WTC11 (cell line): Measurements from ENCODE around the gene FAM124A. TPM values are rescaled to one million over a fixed set of nuclear protein-coding genes. Genes with fewer than 3 reads are reported as not detected.

Experiments used
- ATAC-seq: fragments of 200-7000 bp; cut with Tn5 transposase; 2 replicates; pipeline ENCODE4 v1.10.0; 2021; ENCODE audit warnings: mild to moderate bottlenecking, moderate library complexity
- CTCF ChIA-PET: fragments of 300-600 bp; sonication (Branson Sonifier 250); formaldehyde crosslinking; loops from one replicate; lab custom pipeline; 2021; ENCODE audit warnings: antibody characterized with exemption; lab: Charles Lee
- POLR2A ChIA-PET: fragments of 350-600 bp; sonication (Branson Sonifier 250); formaldehyde crosslinking; loops from one replicate; lab custom pipeline; 2021; ENCODE audit warnings: antibody characterized with exemption; lab: Charles Lee
- DNase-seq: peaks from one replicate; pipeline ENCODE4 v3.0.0; 2021; ENCODE audit warnings: low spot score
- H3K27ac Mint-ChIP-seq: 2 replicates; pipeline ENCODE4 v1.8.0; 2021; ENCODE audit warnings: mixed read lengths
- H3K27me3 Mint-ChIP-seq: 2 replicates; pipeline ENCODE4 v1.8.0; 2021; ENCODE audit warnings: low read depth, mild to moderate bottlenecking, moderate library complexity, mixed read lengths
- H3K36me3 Mint-ChIP-seq: 2 replicates; pipeline ENCODE4 v1.8.0; 2021; ENCODE audit warnings: mixed read lengths
- H3K4me1 Mint-ChIP-seq: 2 replicates; pipeline ENCODE4 v1.8.0; 2022; ENCODE audit warnings: mixed read lengths
- H3K4me3 Mint-ChIP-seq: 2 replicates; pipeline ENCODE4 v1.8.0; 2021; ENCODE audit warnings: mild to moderate bottlenecking, moderate library complexity, mixed read lengths
- H3K9me3 Mint-ChIP-seq: 2 replicates; pipeline ENCODE4 v1.8.0; 2021; ENCODE audit warnings: mixed read lengths
- ATF2 ChIP-seq: sonication (generic); formaldehyde crosslinking; IDR thresholded peaks from 2 replicates; pipeline ENCODE4 v1.8.1; 2022; ENCODE audit warnings: low read depth, missing genetic modification reagents, borderline replicate concordance
- E2F4 ChIP-seq: sonication (generic); formaldehyde crosslinking; IDR thresholded peaks from 2 replicates; pipeline ENCODE4 v1.8.1; 2022; ENCODE audit warnings: low read depth, mild to moderate bottlenecking, moderate library complexity, missing genetic modification reagents, borderline replicate concordance
- HMGXB4 ChIP-seq: sonication (generic); formaldehyde crosslinking; IDR thresholded peaks from 2 replicates; pipeline ENCODE4 v1.8.1; 2023; ENCODE audit warnings: mild to moderate bottlenecking, moderate library complexity, missing genetic modification reagents
- JAZF1 ChIP-seq: fragments of 250-450 bp; sonication (Bioruptor Pico); IDR thresholded peaks from 2 replicates; pipeline ENCODE4 v1.9.0; 2021; ENCODE audit warnings: moderate library complexity, mild to moderate bottlenecking, inconsistent platforms
- KAT7 ChIP-seq: sonication (generic); formaldehyde crosslinking; IDR thresholded peaks from 2 replicates; pipeline ENCODE4 v1.8.1; 2023; ENCODE audit warnings: missing genetic modification reagents, mild to moderate bottlenecking, borderline replicate concordance
- MXD4 ChIP-seq: fragments of 250-450 bp; sonication (Bioruptor Pico); IDR thresholded peaks from 2 replicates; pipeline ENCODE4 v1.8.0; 2021; ENCODE audit warnings: mild to moderate bottlenecking, moderate library complexity, borderline replicate concordance
- NFE2L1 ChIP-seq: sonication (generic); formaldehyde crosslinking; IDR thresholded peaks from 2 replicates; pipeline ENCODE4 v1.8.1; 2023; ENCODE audit warnings: missing genetic modification reagents
- PRDM15 ChIP-seq: sonication (generic); formaldehyde crosslinking; IDR thresholded peaks from 2 replicates; pipeline ENCODE4 v1.8.0; 2022; ENCODE audit warnings: missing genetic modification reagents
- SMAD4 ChIP-seq: sonication (generic); formaldehyde crosslinking; IDR thresholded peaks from 2 replicates; pipeline ENCODE4 v1.8.0; 2022; ENCODE audit warnings: mild to moderate bottlenecking, missing genetic modification reagents
- USF1 ChIP-seq: sonication (generic); formaldehyde crosslinking; IDR thresholded peaks from 2 replicates; pipeline ENCODE4 v1.8.0; 2022; ENCODE audit warnings: mild to moderate bottlenecking, missing genetic modification reagents
- ZBTB21 ChIP-seq: sonication (generic); formaldehyde crosslinking; IDR thresholded peaks from 2 replicates; pipeline ENCODE4 v1.8.1; 2023; ENCODE audit warnings: mild to moderate bottlenecking, missing genetic modification reagents, borderline replicate concordance
- ZNF121 ChIP-seq: sonication (generic); formaldehyde crosslinking; IDR thresholded peaks from 2 replicates; pipeline ENCODE4 v1.8.0; 2023; ENCODE audit warnings: missing genetic modification reagents
- ZNF138 ChIP-seq: sonication (generic); formaldehyde crosslinking; conservative IDR thresholded peaks from 2 replicates; pipeline ENCODE4 v1.8.1; 2022; ENCODE audit warnings: mild to moderate bottlenecking, moderate library complexity, missing genetic modification reagents
- ZNF219 ChIP-seq: sonication (generic); formaldehyde crosslinking; IDR thresholded peaks from 2 replicates; pipeline ENCODE4 v1.8.0; 2023; ENCODE audit warnings: missing genetic modification reagents, mild to moderate bottlenecking, borderline replicate concordance
- ZNF396 ChIP-seq: fragments of 250-450 bp; sonication (Bioruptor Pico); IDR thresholded peaks from 2 replicates; pipeline ENCODE4 v1.8.0; 2021; ENCODE audit warnings: mild to moderate bottlenecking, moderate library complexity, borderline replicate concordance
- ZNF416 ChIP-seq: fragments of 250-450 bp; sonication (Bioruptor Pico); IDR thresholded peaks from 2 replicates; pipeline ENCODE4 v1.9.0; 2021; ENCODE audit warnings: mild to moderate bottlenecking, inconsistent platforms
- ZNF425 ChIP-seq: fragments of 250-450 bp; sonication (Bioruptor Pico); conservative IDR thresholded peaks from 2 replicates; pipeline ENCODE4 v1.9.0; 2021; ENCODE audit warnings: mild to moderate bottlenecking
- total RNA-seq: library from RNA; stranded (reverse); gene quantifications from 3 replicates; pipeline ENCODE4 v1.2.3, GENCODE V29; 2021

FAM124A gene
- total RNA-seq, 1 experiment from 2014 or later = 45.8 TPM

GRCh38 chr13:51275101-51275500 is 52.9 kb downstream of the FAM124A start:
- Mint-ChIP-seq H3K27me3 (no peaks in the 10 kb centered on the region), H3K36me3 (peaks cover 21% of the 10 kb centered on the region), H3K4me3 (no peak overlapping the region), H3K4me1 (peaks cover 57% of the 10 kb centered on the region)
- ATAC-seq = no peak
- no peak for DNase-seq
- CTCF ChIA-PET = interaction anchor here (0.7 to 3.9 kb wide), 4 partner anchors 10 to 685 kb away, joined by 3 to 30 read pairs (median 6); no protein-coding TSS in a partner anchor
- TF ChIP-seq NFE2L1 (CRISPR knock-in tag) (no peak), ZNF121 (CRISPR knock-in tag) (no peak), MXD4 (CRISPR knock-in tag) (no peak), ZNF138 (CRISPR knock-in tag) (no peak), JAZF1 (CRISPR knock-in tag) (no peak), HMGXB4 (CRISPR knock-in tag) (no peak), ZNF396 (CRISPR knock-in tag) (no peak), USF1 (CRISPR knock-in tag) (no peak), ATF2 (CRISPR knock-in tag) (no peak), PRDM15 (CRISPR knock-in tag) (no peak), ZNF416 (CRISPR knock-in tag) (no peak), SMAD4 (no peak), ZBTB21 (CRISPR knock-in tag) (no peak), ZNF425 (no peak), KAT7 (CRISPR knock-in tag) (no peak)
- TF ChIP-seq, all 79 proteins: peak for 0
- Mint-ChIP-seq H3K9me3 (no peaks in the 10 kb centered on the region), H3K27ac (no peak overlapping the region)
- POLR2A ChIA-PET = no interaction called here

GRCh38 chr13:51276636-51277035 is 54.4 kb downstream of the FAM124A start:
- no peak overlapping the region for H3K4me3 Mint-ChIP-seq
- POLR2A ChIA-PET = no interaction called here
- DNase-seq = no peak
- CTCF ChIA-PET = interaction anchor here (1.9 to 3.9 kb wide), 2 partner anchors 10 to 53 kb away, joined by 7 to 30 read pairs; no protein-coding TSS in a partner anchor
- no peaks in the 10 kb centered on the region for H3K27me3 Mint-ChIP-seq
- TF ChIP-seq E2F4 (CRISPR knock-in tag) = no peak
- no peak for TF ChIP-seq ZNF219 (CRISPR knock-in tag)
- no peak for TF ChIP-seq ZNF416 (CRISPR knock-in tag)
- ATAC-seq = no peak
- H3K27ac Mint-ChIP-seq = no peak overlapping the region; the same call in 1 of the 2 replicates
- H3K4me1 Mint-ChIP-seq = peaks cover 53% of the 10 kb centered on the region
- H3K36me3 Mint-ChIP-seq = peaks cover 34% of the 10 kb centered on the region
- no peaks in the 10 kb centered on the region for H3K9me3 Mint-ChIP-seq
